Astrocyte (in vitro differentiated cells and primary cell): Measurements from ENCODE around the gene PCDHGC3.

Source experiments
- EZH2 ChIP-seq: IDR thresholded peaks from 2 replicates; pipeline ENCODE4 v1.6.1; 2012; ENCODE audit warnings: mild to moderate bottlenecking, low read length, inconsistent platforms; ENCODE audit not compliant: insufficient read depth
- TF ChIP-seq, protein P1 (sequence below): IDR thresholded peaks from 2 replicates; pipeline ENCODE4 v1.5.1; 2011; ENCODE audit warnings: low read depth, mild to moderate bottlenecking, inconsistent platforms, low read length, moderate library complexity; ENCODE audit not compliant: insufficient read depth

DNA sequence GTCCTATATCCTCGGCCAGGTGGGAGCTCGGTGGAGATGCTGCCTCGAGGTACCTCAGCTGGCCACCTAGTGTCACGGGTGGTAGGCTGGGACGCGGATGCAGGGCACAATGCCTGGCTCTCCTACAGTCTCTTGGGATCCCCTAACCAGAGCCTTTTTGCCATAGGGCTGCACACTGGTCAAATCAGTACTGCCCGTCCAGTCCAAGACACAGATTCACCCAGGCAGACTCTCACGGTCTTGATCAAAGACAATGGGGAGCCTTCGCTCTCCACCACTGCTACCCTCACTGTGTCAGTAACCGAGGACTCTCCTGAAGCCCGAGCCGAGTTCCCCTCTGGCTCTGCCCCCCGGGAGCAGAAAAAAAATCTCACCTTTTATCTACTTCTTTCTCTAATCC lies 2.0 kb downstream of the PCDHGC3 start:
- TF ChIP-seq, protein P1, sequence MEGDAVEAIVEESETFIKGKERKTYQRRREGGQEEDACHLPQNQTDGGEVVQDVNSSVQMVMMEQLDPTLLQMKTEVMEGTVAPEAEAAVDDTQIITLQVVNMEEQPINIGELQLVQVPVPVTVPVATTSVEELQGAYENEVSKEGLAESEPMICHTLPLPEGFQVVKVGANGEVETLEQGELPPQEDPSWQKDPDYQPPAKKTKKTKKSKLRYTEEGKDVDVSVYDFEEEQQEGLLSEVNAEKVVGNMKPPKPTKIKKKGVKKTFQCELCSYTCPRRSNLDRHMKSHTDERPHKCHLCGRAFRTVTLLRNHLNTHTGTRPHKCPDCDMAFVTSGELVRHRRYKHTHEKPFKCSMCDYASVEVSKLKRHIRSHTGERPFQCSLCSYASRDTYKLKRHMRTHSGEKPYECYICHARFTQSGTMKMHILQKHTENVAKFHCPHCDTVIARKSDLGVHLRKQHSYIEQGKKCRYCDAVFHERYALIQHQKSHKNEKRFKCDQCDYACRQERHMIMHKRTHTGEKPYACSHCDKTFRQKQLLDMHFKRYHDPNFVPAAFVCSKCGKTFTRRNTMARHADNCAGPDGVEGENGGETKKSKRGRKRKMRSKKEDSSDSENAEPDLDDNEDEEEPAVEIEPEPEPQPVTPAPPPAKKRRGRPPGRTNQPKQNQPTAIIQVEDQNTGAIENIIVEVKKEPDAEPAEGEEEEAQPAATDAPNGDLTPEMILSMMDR = no peak
- TF ChIP-seq EZH2 = no peak
